ENCODE data around the gene FBLN1.
"Not testable (repeated sequence)": the region's sequence is repeated elsewhere in the genome, so short reads cannot be mapped to it uniquely, and the experiment has no call there.

FBLN1 gene

DNA sequence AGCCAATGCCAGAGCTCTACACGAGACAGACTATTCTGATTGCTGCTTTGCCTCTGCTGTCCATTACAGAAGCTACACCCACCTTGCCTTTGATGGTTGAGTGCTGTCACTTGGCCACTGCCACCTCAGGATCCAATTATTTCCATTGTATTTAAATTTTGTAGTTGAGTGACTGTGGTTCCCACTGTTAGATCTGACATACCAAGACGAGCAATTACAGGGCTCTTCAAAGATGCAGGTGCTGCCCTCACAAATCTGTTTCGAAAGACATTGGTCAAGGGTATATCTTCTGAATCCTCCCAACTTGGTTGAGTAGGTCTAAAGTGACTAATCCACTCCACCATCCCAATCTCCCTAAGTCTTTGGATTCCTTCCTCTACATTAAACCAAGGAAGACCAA, 57.4 kb downstream of the FBLN1 start:
- not testable (repeated sequence) for H3K4me1 Mint-ChIP-seq (ENCODE audit: low read depth); H3K9me3 Mint-ChIP-seq; H3K27ac Mint-ChIP-seq; H3K27me3 Mint-ChIP-seq (ENCODE audit: low read depth); H3K36me3 Mint-ChIP-seq (ENCODE audit: low read depth); DNase-seq (ENCODE audit: low spot score); H3K4me3 Mint-ChIP-seq

GRCh38 chr22:45560761-45561160, 58.1 kb downstream of the FBLN1 start:
- not testable (repeated sequence) for H3K27me3 Mint-ChIP-seq (ENCODE audit: low read depth); DNase-seq (ENCODE audit: low spot score); H3K4me3 Mint-ChIP-seq; H3K36me3 Mint-ChIP-seq (ENCODE audit: low read depth); H3K9me3 Mint-ChIP-seq; H3K27ac Mint-ChIP-seq; H3K4me1 Mint-ChIP-seq (ENCODE audit: low read depth)

DNA sequence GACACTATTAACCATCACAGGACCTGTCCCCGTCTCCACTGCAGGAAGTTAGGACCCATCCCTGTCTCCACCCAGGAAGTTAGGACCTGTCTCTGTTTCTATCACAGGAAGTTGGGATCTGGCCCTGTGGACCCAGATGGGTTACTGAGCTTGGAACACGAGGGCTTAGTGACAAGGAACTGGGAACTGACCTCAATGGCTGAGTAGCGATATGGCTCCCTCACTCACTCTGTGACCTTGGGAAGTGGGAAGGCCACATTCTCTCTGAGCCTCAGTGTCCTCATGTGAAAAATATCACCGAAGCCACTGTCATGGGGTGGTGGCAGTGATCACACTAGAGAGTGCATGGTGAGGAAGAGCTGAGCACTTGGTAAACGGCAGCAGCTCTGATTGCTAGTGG, 59.4 kb downstream of the FBLN1 start:
- Mint-ChIP-seq H3K9me3 (peaks cover 10% of the 10 kb centered on the region), H3K27ac (no peak overlapping the region), H3K36me3 (ENCODE audit: low read depth) (no peaks in the 10 kb centered on the region), H3K27me3 (ENCODE audit: low read depth) (no peaks in the 10 kb centered on the region), H3K4me1 (ENCODE audit: low read depth) (no peaks in the 10 kb centered on the region), H3K4me3 (no peak overlapping the region)
- DNase-seq (ENCODE audit: low spot score) = no peak

GRCh38 chr22:45562537-45563361, 60.1 kb downstream of the FBLN1 start:
- Mint-ChIP-seq H3K4me1 (ENCODE audit: low read depth) (no peaks in the 10 kb centered on the region), H3K9me3 (peaks cover 10% of the 10 kb centered on the region), H3K4me3 (no peak overlapping the region), H3K36me3 (ENCODE audit: low read depth) (no peaks in the 10 kb centered on the region), H3K27ac (no peak overlapping the region), H3K27me3 (ENCODE audit: low read depth) (peaks cover 5% of the 10 kb centered on the region)
- no peak for DNase-seq (ENCODE audit: low spot score)

DNA sequence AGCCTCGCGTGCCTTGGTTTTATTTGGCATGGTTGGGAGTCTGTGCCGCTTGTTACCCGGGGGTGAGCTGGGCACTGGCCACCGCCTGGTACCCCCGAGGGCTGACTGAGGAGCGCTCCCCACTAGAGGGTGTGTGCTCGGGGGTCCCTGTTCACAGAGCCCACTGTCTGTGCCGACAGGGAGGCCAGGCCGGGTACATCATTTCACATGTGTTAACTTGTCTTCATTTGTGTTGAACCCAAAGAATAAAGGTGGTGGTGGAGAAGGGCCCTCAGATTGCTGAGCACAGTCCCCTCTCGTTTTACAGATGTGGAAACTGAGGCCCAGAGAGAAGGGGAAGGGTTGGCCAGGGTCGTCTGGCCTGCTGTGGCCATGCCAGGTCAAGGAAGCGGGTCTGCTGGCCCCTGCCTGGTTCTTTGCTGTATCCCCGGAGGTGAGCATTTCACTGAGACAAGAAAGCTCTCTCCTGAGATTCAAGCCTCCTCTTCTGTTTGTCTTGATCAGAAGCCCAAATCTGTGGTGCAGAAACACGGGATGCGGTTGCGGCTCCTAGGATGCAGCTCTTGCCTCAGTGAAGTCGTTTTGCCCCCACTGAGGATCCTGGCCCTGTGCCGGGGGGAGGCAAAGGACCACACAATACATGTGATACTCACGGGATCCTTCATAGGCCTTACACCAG, 60.8 kb downstream of the FBLN1 start:
- H3K36me3 Mint-ChIP-seq (ENCODE audit: low read depth) = no peaks in the 10 kb centered on the region
- no peak for DNase-seq (ENCODE audit: low spot score)
- H3K4me3 Mint-ChIP-seq = no peak overlapping the region
- H3K9me3 Mint-ChIP-seq = peaks cover 10% of the 10 kb centered on the region
- H3K27me3 Mint-ChIP-seq (ENCODE audit: low read depth) = peaks cover 5% of the 10 kb centered on the region
- H3K27ac Mint-ChIP-seq = no peak overlapping the region
- no peaks in the 10 kb centered on the region for H3K4me1 Mint-ChIP-seq (ENCODE audit: low read depth)

DNA sequence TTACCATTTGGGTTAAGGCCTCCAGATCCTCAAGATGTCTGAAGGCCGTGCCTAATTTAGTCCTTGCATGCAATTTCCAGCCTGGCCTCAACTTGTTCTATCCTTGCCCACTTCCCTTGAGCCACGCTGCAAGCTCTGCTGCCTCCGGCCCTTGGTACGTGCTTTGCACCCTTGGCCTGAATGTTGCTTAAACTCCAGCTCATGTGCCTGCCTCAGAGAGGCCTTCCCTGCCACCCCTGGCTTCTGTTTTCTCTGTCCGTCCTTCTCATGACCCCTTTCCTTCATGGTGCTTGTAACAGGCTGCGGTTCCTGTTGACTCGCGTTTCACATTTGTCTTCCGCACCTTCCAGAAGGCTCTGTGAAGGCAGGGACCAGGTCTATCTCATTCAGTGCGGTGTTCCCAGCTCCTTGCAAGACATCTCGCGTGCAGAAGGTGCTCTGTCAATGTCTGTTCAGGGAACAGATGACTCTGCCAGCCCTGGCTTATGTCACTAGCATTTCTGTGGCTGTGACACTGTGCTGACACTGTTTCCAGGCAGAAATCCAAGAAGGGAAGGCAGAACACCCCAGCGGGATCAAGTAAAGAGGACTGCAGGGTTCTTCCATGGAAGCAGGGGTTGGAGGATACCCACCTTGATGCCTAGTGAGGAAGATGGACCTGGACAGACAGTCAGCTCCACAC, 61.8 kb downstream of the FBLN1 start:
- Mint-ChIP-seq H3K4me1 (ENCODE audit: low read depth) (no peaks in the 10 kb centered on the region), H3K4me3 (no peak overlapping the region), H3K27me3 (ENCODE audit: low read depth) (peaks cover 5% of the 10 kb centered on the region), H3K36me3 (ENCODE audit: low read depth) (no peaks in the 10 kb centered on the region), H3K27ac (no peak overlapping the region), H3K9me3 (peaks cover 10% of the 10 kb centered on the region)
- DNase-seq (ENCODE audit: low spot score) = no peak

GRCh38 chr22:45565171-45565570, 62.5 kb downstream of the FBLN1 start:
- no peak overlapping the region for H3K27ac Mint-ChIP-seq
- no peak for DNase-seq (ENCODE audit: low spot score)
- no peaks in the 10 kb centered on the region for H3K4me1 Mint-ChIP-seq (ENCODE audit: low read depth)
- H3K27me3 Mint-ChIP-seq (ENCODE audit: low read depth) = peaks cover 5% of the 10 kb centered on the region
- H3K36me3 Mint-ChIP-seq (ENCODE audit: low read depth) = no peaks in the 10 kb centered on the region
- H3K4me3 Mint-ChIP-seq = no peak overlapping the region
- H3K9me3 Mint-ChIP-seq = peaks cover 5% of the 10 kb centered on the region

- peaks cover 5% of the 10 kb centered on the region for H3K27me3 Mint-ChIP-seq (ENCODE audit: low read depth)
- H3K4me3 Mint-ChIP-seq = no peak overlapping the region
- no peak overlapping the region for H3K27ac Mint-ChIP-seq
- H3K36me3 Mint-ChIP-seq (ENCODE audit: low read depth) = no peaks in the 10 kb centered on the region
- H3K4me1 Mint-ChIP-seq (ENCODE audit: low read depth) = no peaks in the 10 kb centered on the region
- DNase-seq (ENCODE audit: low spot score) = no peak
- H3K9me3 Mint-ChIP-seq = peaks cover 6% of the 10 kb centered on the region
Observed at GRCh38 chr22:45565973-45566372, 63.3 kb downstream of the FBLN1 start.

GRCh38 chr22:45568213-45568612, 65.5 kb downstream of the FBLN1 start:
- Mint-ChIP-seq H3K27ac (no peak overlapping the region), H3K36me3 (ENCODE audit: low read depth) (no peaks in the 10 kb centered on the region), H3K27me3 (ENCODE audit: low read depth) (peaks cover 5% of the 10 kb centered on the region), H3K4me3 (no peak overlapping the region), H3K4me1 (ENCODE audit: low read depth) (no peaks in the 10 kb centered on the region), H3K9me3 (peaks cover 13% of the 10 kb centered on the region)
- no peak for DNase-seq (ENCODE audit: low spot score)

DNA sequence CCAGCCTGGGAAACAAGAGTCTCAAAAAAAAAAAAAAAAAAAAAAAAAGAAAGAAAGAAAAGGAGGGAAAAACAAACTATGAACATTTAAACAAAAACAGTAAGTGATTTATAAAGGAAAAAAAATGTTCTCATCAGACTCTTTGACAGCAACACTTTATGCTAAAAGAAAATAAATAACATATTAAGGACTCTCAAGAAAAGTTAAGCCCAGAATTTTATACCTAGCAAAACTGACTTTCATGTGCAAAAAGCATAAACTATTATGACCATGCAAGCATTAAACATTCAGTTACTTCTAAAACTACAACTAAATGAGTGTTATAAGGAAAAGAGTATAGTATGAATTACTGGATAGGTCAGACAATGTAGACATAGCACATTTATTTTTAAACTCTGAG, 68.4 kb downstream of the FBLN1 start:
- Mint-ChIP-seq H3K9me3 (peaks cover 13% of the 10 kb centered on the region), H3K36me3 (ENCODE audit: low read depth) (no peaks in the 10 kb centered on the region), H3K27me3 (ENCODE audit: low read depth) (peaks cover 5% of the 10 kb centered on the region), H3K4me3 (no peak overlapping the region), H3K27ac (no peak overlapping the region), H3K4me1 (ENCODE audit: low read depth) (no peaks in the 10 kb centered on the region)
- DNase-seq (ENCODE audit: low spot score) = no peak

DNA sequence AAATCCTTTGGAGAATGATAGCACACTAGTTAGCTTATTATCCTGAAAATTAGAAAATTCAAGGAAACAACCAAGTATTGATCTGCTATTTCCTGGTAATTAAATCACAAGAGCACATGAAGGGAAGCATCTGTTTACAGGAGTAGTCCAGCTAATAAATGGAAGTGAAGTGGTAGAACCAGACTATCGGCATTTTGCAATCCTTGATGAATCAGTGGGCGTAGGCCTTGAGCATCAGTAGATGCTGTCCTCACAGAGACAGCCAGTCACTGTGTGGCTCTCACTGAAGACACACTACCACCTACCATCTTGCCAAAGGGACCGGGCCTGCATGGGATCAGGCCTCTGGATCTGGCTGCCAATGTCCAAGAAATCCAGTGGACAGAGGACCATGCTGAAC, 69.8 kb downstream of the FBLN1 start:
- H3K36me3 Mint-ChIP-seq (ENCODE audit: low read depth) = no peaks in the 10 kb centered on the region
- no peak overlapping the region for H3K4me3 Mint-ChIP-seq
- H3K9me3 Mint-ChIP-seq = peaks cover 13% of the 10 kb centered on the region
- H3K4me1 Mint-ChIP-seq (ENCODE audit: low read depth) = no peaks in the 10 kb centered on the region
- H3K27ac Mint-ChIP-seq = no peak overlapping the region
- peaks cover 3% of the 10 kb centered on the region for H3K27me3 Mint-ChIP-seq (ENCODE audit: low read depth)
- DNase-seq (ENCODE audit: low spot score) = no peak

- Mint-ChIP-seq H3K4me1 (ENCODE audit: low read depth) (no peaks in the 10 kb centered on the region), H3K36me3 (ENCODE audit: low read depth) (no peaks in the 10 kb centered on the region), H3K9me3 (peaks cover 13% of the 10 kb centered on the region), H3K27ac (no peak overlapping the region), H3K27me3 (ENCODE audit: low read depth) (no peaks in the 10 kb centered on the region), H3K4me3 (no peak overlapping the region)
- no peak for DNase-seq (ENCODE audit: low spot score)
Observed at GRCh38 chr22:45574069-45574703, 71.5 kb downstream of the FBLN1 start.

GRCh38 chr22:45575173-45575572, 72.5 kb downstream of the FBLN1 start:
- peaks cover 13% of the 10 kb centered on the region for H3K9me3 Mint-ChIP-seq
- no peak overlapping the region for H3K4me3 Mint-ChIP-seq
- no peak for DNase-seq (ENCODE audit: low spot score)
- H3K4me1 Mint-ChIP-seq (ENCODE audit: low read depth) = no peaks in the 10 kb centered on the region
- no peak overlapping the region for H3K27ac Mint-ChIP-seq
- H3K27me3 Mint-ChIP-seq (ENCODE audit: low read depth) = no peaks in the 10 kb centered on the region
- no peaks in the 10 kb centered on the region for H3K36me3 Mint-ChIP-seq (ENCODE audit: low read depth)
